PC-9 (cell line): ENCODE measurements around the gene TTC39A.

ENCODE experiments used
- EZH2 ChIP-seq: fragments of 200-600 bp; sonication (generic); IDR thresholded peaks from 2 replicates; pipeline ENCODE4 v1.8.0; 2017; ENCODE audit warnings: antibody characterized with exemption, low read depth
- TF ChIP-seq, protein P1 (sequence below): fragments of 200-600 bp; sonication (generic); conservative IDR thresholded peaks from 2 replicates; pipeline ENCODE4 v1.6.1; 2017; ENCODE audit warnings: mixed run types, antibody characterized with exemption, mild to moderate bottlenecking, moderate library complexity

DNA sequence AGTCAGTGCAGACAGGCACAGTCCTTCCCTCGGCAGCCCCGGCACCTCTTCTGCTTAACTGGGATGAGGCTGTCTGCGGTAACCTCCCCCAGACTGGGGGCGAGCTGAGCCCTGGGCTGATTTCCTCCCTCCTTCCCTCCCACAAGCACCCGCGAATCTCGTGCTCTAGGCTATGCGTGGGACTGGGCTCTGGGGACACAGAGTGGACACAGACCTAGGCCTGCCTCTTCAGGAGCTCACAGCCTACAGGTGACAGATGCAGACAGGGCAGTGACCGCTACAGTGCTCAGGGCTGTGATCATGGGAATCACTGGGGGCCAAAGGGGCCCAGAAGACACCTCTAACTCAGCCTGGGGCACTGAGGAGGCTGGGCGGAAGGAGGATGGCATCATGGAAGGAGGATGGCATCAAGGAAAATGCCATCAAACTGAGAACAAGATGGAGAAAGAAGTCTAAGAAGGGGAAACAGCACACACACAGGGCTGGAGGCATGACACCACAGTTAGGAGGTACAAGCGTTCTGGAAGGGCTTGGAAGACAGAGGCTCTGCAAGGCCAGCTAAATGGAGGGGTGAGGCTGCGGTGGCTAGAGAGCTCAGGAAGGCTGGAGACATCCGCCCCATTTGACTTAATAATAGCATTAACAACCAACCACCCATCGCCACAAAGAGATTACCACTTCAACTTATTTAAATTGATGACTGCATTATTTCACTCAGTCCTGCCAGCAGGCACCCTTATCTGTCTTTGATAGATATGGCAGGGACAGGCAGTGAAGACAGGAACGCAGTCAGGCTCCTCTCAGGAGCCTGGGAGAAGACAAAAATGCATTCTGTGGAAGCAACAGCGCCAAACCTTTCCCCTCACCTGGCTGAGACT, 4.2 kb downstream of the TTC39A start:
- TF ChIP-seq, protein P1, sequence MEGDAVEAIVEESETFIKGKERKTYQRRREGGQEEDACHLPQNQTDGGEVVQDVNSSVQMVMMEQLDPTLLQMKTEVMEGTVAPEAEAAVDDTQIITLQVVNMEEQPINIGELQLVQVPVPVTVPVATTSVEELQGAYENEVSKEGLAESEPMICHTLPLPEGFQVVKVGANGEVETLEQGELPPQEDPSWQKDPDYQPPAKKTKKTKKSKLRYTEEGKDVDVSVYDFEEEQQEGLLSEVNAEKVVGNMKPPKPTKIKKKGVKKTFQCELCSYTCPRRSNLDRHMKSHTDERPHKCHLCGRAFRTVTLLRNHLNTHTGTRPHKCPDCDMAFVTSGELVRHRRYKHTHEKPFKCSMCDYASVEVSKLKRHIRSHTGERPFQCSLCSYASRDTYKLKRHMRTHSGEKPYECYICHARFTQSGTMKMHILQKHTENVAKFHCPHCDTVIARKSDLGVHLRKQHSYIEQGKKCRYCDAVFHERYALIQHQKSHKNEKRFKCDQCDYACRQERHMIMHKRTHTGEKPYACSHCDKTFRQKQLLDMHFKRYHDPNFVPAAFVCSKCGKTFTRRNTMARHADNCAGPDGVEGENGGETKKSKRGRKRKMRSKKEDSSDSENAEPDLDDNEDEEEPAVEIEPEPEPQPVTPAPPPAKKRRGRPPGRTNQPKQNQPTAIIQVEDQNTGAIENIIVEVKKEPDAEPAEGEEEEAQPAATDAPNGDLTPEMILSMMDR, result no peak
- no peak for TF ChIP-seq EZH2
